Left colon (tissue), 2 donors: Measurements from ENCODE around the gene TFCP2L1. TPM values are rescaled to one million over a fixed set of nuclear protein-coding genes. Genes with fewer than 3 reads are reported as not detected.
A peak's percentile ranks its signal among the peaks of the same experiment; 100 is the strongest.
"Not testable (repeated sequence)": the region's sequence is repeated elsewhere in the genome, so short reads cannot be mapped to it uniquely, and the experiment has no call there.

Experiments
- ATAC-seq: fragments of 200-7000 bp; cut with Tn5 transposase; one replicate; pipeline ENCODE4 v1.9.1; 2020; ENCODE audit warnings: mild to moderate bottlenecking, moderate library complexity
- DNase-seq, 2 donors: peaks; one replicate each; pipeline ENCODE4 v3.0.0-alpha.2; 2020
- intact Hi-C, 2 donors: fragments of 100-400 bp; cut with DNase I in 1 of 2; cut with micrococcal nuclease in 1 of 2; formaldehyde crosslinking; loops; one replicate each; pipeline versions ENCODE4 v1.11.2 to v1.14.0; 2022; cut with DNase I, micrococcal nuclease
- total RNA-seq, 2 donors: library from RNA; stranded (reverse); fragmentation: NEBNext Ultra II Directional; extraction: Animal tissue kit (Norgen Biotek cat#: 25700); gene quantifications; one replicate each; pipeline ENCODE4 v1.2.1, GENCODE V29; 2021
- donor health status: DM: no; HTN: no; CAD: no.
- donor health status: DM: yes; HTN: yes; CAD: no.

Gene TFCP2L1
- total RNA-seq, 2 donors from 2014 or later = 106 to 149 TPM

DNA sequence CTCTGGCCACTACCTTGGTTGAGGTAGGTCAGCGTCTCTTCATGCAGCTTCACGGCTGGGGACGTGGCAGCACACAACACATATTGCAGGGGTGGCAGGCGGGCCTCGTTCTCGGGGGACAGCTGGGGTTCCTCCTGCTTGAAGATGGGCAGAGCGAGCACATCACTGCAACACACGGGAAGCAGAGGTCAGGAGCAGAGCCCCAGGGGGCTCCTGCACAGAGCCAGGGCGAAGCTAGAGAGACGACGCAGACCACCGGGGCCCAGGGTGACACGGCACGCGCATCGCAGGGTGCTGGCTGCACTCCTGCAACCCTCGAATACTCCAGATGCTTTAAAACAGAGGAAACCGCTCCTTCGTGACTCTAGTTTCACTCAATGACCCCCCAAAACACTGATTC, 3.9 kb downstream of the TFCP2L1 start:
- DNase-seq (no peak), ATAC-seq (no peak)
- intact Hi-C loops = no loop called here

DNA sequence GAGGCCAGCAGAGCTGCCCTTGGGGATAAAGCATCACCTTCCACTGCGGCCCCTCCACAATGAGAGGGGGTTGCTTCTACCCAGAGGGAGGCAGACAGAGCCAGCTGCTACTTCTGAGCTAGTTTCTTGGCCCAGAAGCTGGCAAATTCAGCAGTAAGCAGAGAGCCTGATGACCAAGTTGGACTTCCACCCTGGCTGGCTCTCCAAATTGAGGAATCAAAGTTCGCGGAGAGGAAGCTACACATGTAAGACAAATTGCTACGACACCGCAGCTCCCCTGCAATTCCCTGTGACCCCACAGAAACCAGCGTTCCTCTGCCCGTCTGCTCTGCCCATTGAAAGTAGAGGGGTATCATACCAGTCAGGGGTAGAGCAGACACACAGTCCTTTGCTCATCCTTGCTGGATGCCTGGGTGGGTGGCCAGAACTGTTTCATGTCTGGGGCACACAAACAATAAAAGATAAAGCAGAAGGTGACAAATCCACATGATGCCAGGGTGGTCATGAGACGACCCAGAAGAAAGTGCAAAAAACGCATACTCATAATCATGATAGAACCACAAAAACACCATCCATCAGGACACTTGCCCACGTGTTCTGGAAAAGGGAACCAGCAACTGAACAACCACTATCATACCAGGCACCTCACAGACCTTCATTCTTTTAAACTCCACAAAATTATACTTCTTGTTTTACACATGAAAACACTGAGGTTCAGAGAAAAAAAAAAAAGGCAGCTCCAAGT, 5.4 kb downstream of the TFCP2L1 start:
- intact Hi-C loops = no loop called here
- DNase-seq (peak in 1 of 2 donors; percentile 21), ATAC-seq (no peak)

DNA sequence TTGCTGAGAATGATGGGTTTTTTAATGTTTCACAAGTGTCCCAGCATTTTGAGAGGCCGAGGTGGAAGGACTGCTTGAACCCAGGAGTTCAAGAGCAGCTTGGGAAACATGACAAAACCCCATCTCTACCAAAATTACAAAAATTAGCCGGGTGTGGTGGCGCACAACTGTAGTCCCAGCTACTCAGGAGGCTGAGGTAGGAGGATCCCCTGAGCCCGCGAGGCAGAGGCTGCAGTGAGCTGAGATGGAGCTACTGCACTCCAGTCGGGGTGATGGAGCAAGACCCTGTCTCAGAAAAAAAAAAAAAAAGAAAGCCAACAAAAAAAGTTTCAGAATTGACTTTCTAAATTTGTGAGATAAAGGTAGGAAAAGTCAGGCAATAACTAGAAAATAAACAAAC, 8.7 kb downstream of the TFCP2L1 start:
- DNase-seq = peak in 1 of 2 donors; percentile 1
- ATAC-seq = no peak
- intact Hi-C loops = no loop called here

DNA sequence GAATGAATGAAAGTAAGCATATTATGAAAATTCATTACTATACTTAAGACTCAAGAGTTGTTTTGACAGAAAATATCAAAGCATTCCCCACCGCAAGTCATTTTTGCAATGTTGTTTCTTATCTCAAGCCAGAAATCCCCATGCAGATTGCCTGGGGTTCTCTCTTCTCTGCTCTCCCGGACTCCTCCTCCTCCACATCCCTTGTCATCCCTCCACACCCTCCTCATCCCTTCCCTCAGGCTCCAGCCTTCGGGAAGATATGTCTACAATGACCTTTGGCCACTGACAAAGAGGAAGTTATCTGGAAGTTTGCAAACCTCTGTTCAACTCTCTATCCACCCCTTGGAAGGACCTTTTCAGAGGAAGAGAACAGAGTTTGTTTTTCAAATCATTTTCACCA, 11.9 kb downstream of the TFCP2L1 start:
- intact Hi-C loops = no loop called here
- DNase-seq = peak in 1 of 2 donors; percentile 27
- ATAC-seq = peak; percentile 92

DNA sequence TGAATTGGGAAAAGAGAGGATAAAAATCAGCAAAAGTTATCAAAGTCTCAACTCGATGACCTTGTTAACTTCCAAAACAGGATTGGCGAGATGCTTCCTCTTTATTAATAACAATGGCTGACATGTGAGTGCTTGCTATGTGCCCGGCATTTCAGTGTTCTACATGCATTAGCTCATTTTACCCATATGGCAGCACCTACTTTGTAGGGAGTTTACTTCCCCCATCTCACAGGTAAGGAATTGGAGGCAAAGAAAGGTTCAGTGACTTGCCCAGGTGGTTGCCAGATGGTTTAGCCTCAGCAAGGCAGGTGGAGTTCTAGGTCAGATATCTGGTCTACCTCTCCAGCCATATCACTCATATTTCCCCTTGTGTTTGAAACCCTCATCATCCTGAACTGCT, 12.4 kb downstream of the TFCP2L1 start:
- DNase-seq (peak in 1 of 2 donors; percentile 8), ATAC-seq (no peak)
- intact Hi-C loops = no loop called here

DNA sequence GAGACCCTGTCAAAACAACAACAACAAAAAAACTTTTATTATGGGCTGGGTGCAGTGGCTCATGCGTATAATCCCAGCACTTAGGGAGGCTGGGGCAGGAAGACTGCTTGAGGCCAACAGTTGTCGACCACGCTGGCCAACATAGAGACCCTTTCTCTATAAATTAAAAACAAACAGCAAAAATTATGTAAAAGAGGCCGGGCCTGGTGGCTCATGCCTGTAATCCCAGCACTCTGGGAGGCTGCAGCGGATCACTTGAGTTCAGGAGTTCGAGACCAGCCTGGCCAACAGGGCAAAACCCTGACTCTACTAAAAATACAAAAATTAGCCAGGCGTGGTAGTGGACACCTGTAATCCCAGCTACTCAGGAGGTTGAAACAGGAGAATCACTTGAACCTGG, 15.6 kb downstream of the TFCP2L1 start:
- DNase-seq = peak in 1 of 2 donors; percentile 5
- intact Hi-C loops, ATAC-seq: not testable (repeated sequence)

DNA sequence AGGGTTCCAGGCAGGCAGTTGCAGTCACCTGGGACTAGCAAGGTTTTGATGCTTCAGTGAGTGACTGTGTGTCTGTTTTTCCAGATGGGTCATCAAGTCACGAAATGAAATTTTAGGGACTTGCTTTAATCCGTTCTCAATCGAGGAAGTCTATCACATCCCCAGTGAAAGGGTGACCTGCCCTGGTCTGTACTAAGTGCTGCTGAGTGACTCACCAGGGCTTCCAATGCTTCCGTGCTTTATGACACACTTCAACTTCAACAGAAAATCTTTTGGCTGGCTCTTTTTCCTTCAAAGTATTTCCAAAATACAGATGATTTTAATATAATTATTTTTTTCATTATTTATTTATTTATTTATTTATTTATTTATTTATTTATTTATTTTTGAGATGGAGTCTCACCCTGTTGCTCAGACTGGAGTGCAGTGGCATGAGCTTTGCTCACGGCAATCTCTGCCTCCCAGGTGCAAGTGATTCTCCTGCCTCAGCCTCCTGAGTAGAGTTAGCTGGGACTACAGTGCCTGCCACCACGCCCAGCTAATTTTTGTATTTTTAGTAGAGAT, 18.4 kb downstream of the TFCP2L1 start:
- peak in 1 of 2 donors; percentile 18 for DNase-seq
- intact Hi-C loops = no loop called here
- ATAC-seq = peak; percentile 65

DNA sequence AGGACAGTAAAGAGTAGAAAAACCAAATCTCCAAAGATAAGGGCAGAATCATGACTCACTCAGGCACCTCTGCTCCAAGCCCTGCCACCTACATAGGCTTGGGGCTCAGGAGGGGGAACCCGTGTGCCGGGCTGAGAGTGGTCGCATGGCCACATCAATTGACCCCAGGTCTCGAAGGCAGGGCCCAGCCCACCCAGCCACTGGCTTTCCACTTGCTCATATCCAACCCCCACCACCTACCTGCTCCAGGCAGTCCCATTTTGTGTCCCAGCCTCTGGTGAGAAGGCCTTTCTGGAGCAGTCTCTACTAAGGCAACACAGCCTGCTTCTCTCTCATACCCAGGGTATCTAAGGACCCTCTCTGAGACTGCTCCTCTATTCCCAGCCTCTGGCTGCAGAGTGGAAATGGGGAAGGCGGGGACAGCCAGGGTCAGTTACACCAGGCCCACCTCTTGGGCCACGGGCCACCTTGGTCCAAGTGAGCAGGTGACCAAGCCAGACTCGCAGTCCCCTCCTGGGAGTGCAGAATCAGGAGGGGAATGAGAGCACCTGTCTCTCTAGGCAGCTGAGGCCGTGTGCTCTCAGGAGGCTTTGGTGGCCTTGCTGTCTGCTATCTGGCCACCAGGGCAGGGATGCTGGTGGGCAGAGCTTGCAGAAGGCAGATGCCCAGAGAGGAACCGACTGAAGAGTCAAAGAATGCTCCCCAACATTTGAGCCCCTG, 20.8 kb downstream of the TFCP2L1 start:
- ATAC-seq = no peak
- peak in 1 of 2 donors; percentile 19 for DNase-seq
- intact Hi-C loops = no loop called here

DNA sequence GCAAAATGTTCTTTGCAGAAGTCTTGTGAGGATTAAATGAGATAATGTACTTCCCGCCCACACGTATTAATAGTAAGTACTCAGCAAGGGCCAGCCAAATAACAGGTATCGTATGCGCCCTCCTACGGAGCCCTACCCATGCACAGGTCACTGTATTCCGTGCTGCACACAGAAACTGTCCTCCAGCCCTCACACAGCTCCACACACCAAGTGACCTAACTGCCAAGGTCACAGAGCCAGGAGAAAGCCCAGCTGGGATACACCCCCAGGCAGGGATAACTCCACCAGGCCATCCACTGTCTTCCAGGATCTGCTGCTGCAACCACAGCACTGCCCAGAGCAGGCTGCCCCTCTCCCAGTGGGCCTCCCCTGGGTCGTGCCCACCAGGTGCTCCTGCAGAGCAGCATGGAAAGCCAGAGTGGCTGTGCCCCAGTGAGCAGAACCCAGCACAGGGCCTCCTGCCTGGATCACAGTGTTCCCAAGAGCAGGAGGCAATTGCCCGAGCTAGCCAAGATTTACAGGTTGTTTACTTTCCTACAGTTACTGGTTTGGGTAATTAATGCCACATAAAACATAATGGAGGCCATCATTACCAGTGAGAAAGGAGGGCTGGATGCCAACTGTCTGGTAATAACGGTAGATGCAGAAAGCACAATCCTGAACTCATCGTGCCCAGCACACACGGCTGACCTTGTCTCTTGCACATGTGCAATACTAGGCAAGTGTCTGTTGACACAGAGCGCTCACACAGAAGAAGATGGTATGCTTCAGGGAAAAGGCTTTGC, 24.4 kb downstream of the TFCP2L1 start:
- DNase-seq = peak; percentile 53 to 87
- intact Hi-C loops = no loop called here
- ATAC-seq = peak; percentile 70

DNA sequence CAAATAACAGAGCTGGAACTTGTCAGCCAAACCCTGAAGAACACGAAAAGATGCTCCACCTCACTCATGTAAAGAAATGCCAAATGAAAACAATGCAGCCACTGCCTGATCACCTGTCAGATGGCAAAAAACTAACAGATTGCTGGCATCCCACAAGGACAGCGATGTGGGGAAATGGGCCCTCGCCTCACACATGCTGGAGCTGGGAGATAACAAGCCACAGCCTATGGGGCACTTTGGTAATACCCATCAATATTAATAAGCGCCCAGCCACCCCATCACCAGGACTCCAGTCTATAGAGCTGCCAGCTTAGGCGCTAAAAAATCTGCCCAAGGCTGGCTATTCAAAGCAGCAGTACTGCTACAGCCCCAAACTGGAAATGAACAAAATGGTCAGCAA, 27.0 kb downstream of the TFCP2L1 start:
- ATAC-seq (no peak), DNase-seq (no peak)
- intact Hi-C loops = no loop called here

DNA sequence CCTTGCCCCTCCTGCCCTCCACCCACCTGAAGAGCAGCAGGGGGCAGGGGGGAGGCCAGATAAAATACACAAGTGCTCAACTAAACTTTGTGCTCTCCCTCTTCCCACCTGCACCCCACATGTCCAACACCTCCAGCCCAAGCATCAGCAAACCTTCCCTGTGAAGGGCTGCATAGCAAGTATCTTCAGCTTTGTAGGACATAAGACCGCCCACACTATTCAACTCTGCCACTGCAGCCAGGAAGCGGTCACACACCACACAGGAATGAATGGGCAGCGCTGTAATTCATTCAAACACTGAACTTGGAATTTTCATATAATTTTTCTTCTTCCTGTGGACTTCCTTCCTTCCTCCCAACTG, 27.5 kb downstream of the TFCP2L1 start:
- ATAC-seq = no peak
- intact Hi-C loops = no loop called here
- peak in 1 of 2 donors; percentile 24 for DNase-seq

DNA sequence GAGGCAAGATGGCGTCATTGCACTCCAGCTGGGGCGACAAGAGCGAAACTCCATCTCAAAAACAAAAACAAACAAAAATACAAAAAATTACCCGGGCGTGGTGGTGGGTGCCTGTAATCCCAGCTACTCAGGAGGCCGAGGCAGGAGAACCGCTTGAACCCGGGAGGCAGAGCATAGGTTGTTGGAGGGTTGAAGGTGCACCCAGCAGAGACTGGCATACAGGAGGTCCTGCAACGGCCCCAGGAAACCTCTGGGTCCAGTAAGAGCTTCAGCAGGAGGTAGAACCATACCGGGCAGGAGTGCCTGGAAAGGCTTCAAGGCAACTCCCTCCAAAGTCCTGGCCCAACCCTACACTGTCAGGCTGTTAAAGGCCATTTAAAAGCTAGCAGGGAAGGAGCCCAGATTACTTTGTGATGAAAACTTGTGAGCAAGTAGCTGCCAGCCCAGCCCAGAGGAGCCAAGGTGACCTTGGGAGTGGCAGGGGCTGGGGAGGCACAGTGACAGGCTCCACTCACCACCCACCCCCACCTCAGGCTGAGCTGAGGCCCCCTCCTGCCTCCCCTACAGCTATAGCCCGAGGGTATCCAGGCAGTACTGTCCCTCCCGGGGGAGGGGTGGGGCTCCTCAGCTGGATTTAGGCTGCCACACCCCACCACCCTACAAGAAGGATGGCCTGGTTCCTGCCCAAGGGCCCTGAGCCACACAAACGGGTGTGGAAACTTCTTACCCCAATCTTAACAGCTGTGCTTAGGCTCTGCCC, 28.1 kb downstream of the TFCP2L1 start:
- peak; percentile 52 to 73 for DNase-seq
- peak; percentile 63 for ATAC-seq
- intact Hi-C loops = no loop called here

DNA sequence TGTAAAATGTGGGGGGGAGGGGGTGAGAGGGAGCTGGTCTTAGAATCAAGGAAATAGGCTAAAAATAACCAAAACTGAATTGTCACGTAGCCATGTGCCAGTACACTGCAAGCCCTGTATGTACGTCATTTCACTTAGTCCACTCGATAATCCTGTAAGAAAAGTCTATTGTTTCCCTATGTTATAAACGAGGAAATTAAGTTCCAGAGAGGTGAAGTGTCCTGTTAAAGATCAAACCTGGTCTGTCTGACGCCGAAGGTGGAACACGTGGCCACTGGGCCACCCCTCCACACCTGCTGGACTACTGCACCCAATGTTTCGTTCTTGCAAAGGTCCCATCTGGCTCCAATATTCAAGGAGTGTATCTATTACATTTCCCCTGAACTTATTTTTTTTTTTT, 29.6 kb downstream of the TFCP2L1 start:
- intact Hi-C loops = no loop called here
- peak; percentile 66 to 86 for DNase-seq
- ATAC-seq = peak; percentile 80

DNA sequence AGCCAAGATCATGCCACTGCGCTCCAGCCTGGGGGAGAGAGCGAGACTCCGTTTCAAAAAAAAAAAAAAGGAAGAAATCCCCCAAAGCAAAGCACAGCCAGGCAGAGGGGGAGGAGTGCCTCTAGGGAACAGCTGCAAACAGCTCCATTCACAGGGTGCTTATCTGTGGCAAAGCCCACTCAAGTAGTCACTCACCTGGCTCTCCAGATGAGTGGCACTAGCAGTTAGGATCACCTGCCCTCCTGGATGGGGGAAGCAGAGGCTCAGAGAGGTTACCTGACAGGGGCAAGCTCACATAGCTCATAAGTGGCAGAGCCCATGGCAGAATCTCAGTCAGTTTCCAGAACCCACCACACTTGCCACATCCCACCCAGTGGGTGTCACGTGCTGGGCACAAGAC, 30.3 kb downstream of the TFCP2L1 start:
- intact Hi-C loops = no loop called here
- peak; percentile 0 for ATAC-seq

DNA sequence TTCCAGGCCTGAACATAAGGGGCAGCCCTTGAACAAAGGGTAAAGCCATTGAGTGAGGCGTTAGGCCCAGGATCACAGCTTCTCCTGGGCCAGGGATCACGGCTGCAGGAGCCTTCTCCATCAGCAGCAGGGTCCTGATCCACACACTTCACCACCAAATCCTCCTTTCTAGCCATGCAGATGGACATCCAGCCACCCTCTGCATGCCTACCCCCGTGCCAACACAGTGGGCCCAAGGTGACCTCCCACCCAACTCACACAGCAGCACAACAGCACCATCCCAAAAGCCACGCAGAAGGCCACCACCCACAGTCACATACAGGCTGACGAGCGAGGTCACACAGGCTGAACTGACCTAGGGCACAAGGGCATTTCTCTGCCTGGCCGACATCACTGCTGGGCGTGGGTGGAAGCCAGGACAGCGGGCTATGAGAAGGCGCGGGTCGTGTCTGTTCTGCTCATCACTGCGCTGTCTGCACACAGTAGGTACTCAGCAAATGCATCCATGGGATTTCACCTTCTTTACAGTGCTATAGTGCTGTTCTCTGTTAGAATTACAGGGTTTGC, 31.2 kb downstream of the TFCP2L1 start:
- peak in 1 of 2 donors; percentile 25 for DNase-seq
- intact Hi-C loops = no loop called here
- no peak for ATAC-seq

More for the DNA sequence above, 30.3 kb downstream of the TFCP2L1 start:
- DNase-seq = peak in 1 of 2 donors; percentile 28

DNA sequence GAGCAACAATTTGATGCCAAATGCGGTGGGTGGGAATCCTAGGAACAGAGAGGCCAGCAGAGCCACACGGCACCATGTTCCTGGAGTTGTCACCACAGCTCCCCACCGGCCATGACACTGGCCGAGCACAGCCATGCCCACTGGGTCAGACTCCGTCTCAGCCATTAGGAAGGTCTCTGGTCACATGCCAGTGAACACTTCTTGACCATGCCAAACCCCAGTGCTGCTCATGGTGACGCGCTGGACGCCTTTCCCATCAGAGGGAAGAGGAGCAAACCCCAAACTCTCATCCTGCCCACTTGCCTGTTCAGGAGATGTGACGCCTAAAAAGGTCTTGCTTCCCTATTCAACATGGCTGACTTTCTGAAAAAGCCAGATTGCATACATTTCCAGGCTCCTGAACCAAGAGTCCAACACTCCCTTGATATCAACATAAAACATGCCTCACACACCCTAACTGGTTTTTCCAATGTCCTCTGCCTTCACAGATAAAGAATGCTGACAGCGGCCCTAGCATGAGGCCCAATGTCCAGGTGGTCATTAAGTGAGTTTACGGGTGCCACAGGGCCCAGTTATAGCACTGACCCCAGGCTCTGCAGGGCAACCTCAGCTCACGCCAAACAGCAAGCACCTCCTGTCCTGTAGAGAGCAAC, 31.9 kb downstream of the TFCP2L1 start:
- DNase-seq (peak in 1 of 2 donors; percentile 19), ATAC-seq (no peak)
- intact Hi-C loops = no loop called here

DNA sequence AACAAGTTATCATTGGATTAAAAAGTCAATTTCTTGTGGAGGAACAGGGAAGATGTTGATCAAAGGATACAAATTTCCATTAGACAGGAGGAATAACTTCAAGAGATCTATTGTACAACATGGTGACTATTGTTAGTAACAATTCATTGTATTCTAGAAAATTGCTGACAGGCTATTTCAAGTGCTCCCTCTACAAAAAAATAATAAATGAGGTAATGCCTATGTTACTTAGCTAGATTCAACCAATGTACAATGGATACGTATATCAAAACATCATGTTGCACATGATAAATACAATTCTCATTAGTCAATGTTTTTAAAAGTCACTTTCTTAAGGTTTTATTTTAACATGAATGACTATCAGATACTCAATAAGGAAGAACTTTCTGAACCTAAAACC, 33.5 kb downstream of the TFCP2L1 start:
- ATAC-seq (no peak), DNase-seq (no peak)
- intact Hi-C loops = no loop called here
